ENCODE results near the gene ANKS4B.
"Not testable (repeated sequence)": the region's sequence is repeated elsewhere in the genome, so short reads cannot be mapped to it uniquely, and the experiment has no call there.

ANKS4B gene

GRCh38 chr16:21233521-21234150, at the start of gene ANKS4B:
Gene ANKS4B (plus strand): TSS chr16:21233699. CDS start chr16:21233738, 39 bp downstream.
- no peak for DNase-seq

DNA sequence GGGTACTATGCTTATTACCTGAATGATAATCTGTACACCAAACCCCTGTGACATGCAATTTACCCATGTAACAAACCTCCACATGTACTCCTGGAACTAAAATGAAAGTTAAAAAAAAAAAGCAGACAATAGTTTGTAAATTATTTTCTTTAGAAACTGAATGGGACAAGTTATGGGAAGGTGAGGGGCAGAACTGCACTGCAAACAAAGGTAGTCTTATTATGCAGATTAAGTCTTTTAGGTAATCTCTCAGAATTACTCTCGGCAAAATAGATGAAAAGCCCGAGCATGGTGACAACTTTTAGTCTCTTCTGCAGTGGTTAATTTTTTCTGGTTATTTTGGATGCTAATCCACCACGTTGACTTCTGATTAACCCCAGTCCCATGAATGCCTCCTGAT, 49.5 kb upstream of the ANKS4B start:
- no peak for DNase-seq

- DNase-seq: no peak
Observed at GRCh38 chr16:21184834-21185233, 48.7 kb upstream of the ANKS4B start.

DNA sequence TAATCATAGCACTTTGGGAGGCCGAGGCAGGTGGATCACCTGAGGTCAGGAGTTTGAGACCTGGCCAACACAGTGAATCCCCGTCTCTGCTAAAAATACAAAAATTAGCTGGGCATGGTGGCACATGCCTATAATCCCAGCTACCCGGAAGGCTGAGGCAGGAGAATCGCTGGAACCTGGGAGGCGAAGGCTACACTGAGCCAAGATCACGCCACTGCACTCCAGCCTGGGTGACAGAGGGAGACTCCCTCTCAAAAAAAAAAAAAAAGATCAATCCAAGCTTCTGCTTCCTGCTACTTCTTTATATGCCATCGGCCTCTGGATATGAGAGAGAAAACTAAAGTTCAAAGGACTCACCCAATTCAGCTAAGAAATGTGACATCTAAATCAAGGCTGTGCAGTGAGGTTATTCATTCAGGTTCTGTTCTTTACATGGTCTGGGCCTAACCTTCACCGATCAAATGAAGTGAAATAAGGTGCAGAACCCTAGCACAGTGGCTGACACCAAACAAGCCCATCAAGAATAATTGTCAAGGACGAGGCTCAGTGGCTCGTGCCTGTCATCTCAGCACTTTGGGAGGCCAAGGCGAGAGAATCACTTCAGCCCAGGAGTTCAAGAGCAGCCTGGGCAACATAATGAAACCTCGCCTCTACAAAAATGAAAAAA, 47.7 kb upstream of the ANKS4B start:
- no peak for DNase-seq

GRCh38 chr16:21186326-21186691, 47.2 kb upstream of the ANKS4B start:
- DNase-seq: no peak

- no peak for DNase-seq
Observed at GRCh38 chr16:21189311-21189710, 44.2 kb upstream of the ANKS4B start.

DNA sequence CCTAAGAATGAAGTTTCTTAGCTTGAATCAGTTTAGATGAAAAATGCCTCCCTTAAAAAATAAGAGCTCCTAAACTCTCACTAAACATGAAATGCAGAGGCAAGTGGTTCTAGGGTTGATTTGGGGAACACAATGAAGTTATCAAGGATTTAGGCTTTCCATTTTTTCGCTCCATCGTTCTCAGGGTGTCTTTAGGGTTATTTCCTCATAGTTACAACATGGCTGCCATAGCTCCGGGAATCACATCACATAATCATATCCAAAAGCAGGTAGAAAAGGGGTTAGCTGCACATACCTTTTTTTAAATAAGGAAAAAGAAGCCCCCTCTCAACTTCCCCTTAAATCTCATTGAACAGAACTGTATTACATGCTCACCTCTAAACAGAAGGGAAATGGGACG, 43.5 kb upstream of the ANKS4B start:
- DNase-seq: no peak

GRCh38 chr16:21190599-21190998, 42.9 kb upstream of the ANKS4B start:
- no peak for DNase-seq

DNA sequence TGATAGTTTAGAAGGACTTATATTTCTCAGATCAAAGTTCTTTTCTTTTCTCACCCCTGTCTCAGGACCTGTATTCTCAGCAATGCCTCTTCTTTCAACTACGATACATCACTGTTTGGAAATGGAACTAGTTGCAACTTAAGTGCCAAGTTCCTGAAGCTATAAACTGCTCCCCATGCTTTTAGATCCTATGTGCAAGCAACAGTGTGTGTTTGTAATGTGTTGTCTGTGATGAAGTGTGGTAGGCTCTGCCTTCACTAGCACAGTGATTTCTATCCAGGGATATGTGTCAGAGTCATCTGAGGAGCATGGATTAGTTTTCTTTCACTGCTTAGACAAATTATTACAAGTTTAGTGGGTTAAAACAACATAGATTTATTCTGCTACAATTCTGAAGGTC, 40.5 kb upstream of the ANKS4B start:
- DNase-seq: no peak

DNA sequence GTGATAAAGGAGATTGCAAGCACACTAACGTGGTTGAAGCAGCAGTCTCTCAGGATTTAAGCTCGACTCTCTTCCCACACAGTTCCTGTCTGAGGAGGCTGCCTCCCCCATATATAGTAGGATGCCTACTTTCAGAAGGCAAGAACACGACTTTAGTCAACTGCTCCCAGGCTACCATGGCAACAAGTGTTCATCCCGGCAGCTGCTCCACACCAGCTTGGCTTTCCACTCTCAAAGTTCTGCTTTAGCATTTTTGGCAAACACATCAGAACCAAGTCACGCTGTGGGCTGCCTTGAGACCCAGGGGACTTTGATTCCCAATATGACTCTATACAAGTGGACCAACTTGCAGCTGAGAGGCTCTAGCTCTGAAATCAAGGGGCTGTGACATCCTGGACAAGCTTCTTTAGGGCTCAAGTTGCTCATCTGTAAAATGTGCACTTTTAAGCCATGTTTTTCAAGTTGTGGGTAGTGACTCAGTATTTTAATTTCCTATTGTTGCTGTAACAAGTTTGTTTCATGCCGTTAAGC, 38.7 kb upstream of the ANKS4B start:
- no peak for DNase-seq

DNA sequence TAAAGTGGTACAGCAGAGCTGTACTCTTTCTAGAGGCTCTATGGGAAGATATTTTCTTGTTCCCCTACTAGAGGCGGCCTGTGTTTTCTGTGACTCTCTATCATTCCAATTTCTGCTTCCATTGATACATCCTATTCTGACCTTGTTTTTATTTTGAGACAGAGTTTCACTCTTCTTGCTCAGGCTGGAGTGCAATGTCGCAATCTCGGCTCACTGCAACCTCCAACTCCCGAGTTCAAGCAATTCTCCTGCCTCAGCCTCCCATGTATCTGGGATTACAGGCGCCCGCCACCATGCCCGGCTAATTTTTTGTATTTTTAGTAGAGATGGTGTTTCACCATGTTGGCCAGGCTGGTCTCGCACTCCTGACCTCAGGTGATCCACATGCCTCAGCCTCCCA, 38.2 kb upstream of the ANKS4B start:
- DNase-seq: not testable (repeated sequence)

- no peak for DNase-seq
Observed at GRCh38 chr16:21197112-21197511, 36.4 kb upstream of the ANKS4B start.

- no peak for DNase-seq
Observed at GRCh38 chr16:21197621-21198020, 35.9 kb upstream of the ANKS4B start.

DNA sequence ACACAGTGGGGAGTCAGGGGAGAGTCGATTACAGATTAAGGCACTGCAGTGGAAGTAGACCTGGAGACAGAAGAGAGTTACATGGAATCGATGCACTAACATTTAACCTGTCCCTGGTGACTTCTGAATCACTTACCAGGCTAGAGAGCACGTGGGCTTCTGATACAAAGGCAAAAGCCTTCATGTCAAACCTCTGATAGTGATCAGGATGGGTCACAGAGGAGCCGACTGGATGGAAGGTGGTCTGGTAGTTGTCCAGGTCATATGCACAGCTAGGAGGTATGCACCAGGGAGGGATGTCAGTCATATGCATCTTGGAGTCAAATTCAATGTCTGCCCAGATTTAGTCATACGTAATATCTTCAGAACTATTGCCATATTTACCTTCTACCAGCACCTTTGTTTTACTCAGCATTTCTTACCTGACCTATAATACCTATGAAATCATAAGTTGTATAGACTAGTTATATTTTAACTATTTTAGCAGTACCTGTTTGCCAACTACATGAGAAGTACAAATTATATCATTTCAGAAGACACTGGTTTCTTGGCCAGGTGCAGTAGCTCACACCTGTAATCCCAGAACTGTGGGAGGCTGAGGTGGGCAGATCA, 33.8 kb upstream of the ANKS4B start:
- no peak for DNase-seq

- no peak for DNase-seq
Observed at GRCh38 chr16:21203155-21203797, 30.2 kb upstream of the ANKS4B start.

DNA sequence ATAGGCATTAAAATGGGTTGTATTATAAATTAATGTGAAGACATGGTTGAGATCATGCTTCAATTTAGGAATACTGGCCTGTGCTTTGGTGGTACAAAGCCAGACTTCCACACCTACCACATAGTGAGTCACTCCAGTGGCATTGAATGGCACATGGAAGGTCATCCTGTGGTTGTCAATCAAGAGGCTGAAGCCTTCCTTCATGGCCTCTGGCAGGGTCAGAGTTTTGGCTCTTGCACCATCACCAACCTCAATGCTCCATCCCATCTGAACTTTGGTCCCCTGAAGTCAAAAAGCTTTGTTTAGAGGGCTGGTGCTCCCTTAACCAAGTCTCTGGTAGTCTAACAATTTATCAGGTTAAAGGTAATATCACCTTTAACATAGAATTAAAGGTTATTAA, 28.2 kb upstream of the ANKS4B start:
- no peak for DNase-seq

DNA sequence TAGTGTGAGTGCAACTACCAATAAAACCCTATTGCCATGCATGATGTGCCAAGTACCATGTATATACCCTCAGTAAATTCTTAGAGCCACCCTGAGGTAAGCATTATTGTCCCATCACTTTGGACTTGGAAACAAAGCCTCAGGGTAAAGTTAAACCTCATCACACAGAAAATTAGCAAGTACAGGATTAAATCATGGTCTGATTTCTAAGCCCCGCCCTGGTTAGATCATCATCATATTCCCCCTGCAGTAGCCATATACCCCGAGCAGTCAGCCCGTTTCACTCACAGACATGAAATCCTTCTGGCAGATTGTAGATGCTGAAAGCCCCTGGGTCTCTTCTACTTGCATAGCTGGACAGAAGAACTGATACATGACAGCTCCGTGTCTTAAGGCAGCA, 26.9 kb upstream of the ANKS4B start:
- no peak for DNase-seq

DNA sequence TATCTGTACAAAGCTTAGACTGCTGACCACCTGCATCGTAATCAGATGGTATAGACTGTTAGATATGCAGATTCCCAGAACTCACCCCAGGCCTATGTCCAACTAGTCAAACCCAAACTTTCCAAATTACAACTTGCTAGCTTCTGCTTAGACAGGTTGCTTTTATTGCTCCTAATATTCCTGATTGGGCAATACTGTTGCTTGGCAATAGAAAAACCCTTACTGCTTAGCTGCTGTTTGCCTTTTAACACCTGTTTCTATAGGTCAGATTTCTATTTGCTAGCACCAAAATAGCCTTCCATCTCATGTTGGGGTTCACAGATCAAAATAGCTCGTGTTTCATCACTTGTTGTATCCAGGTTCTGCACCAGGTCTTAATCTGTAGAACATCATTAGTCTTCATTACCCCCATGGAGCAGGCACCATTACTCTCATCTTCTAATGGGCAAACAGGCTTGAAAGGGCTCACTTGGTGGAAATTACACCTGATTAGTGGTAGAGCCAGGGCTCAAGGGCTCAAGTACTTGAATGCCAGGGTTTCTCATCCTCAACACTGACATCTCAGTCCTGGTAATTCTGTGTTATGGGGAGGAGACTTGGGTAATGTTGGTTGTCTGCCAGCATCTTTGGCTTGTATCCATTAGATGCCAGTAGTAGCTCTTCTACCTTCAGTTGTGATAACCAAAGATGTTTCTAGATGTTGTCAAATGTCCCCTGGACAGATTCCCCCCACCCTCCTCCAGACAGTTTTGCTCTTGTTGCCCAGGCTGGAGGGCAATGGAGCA, 24.9 kb upstream of the ANKS4B start:
- no peak for DNase-seq

DNA sequence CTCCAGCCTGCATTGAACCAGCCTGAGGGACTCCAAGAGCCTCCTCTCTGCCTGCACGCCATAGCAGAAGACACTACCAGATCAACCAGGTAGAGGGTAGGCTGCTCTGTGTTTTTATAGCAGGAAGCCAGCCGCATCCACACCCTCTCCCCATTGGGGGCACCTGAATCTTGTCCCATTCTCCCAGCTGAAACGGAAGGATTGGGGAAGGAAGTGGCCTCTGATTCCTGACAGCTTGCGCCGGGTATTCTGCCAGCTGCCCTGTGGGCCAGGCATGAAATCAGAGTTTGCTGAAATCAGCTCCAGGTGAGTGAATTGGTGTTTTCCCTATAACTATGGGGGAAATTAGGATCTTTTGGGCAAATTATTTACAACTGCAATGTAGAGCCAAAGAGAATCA, 22.0 kb upstream of the ANKS4B start, which contains the start of gene ZP2:
TSS of gene ZP2 (minus strand) at position 89 of the 400 bp plus-strand sequence. CDS start at position 62, 27 bp downstream.
- no peak for DNase-seq

DNA sequence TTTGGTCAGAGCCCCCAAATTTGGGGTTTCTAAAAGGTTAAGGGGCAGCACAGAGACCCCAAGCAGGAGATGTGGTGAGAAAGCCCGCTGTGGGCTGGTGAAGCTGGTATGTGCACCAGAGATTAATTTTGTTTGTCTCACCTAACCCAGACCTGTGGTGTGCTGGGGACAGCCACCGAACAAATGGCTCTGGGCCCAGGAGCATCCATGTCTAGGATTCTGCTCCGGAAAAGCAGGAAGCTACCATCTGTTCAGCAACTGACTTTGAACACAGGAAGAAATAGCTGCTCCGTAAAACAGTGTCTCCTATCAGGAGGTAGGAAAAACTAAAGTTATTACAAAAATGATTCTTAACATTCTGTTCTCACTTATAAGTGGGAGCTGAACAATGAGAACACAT, 19.4 kb upstream of the ANKS4B start:
- DNase-seq: no peak

DNA sequence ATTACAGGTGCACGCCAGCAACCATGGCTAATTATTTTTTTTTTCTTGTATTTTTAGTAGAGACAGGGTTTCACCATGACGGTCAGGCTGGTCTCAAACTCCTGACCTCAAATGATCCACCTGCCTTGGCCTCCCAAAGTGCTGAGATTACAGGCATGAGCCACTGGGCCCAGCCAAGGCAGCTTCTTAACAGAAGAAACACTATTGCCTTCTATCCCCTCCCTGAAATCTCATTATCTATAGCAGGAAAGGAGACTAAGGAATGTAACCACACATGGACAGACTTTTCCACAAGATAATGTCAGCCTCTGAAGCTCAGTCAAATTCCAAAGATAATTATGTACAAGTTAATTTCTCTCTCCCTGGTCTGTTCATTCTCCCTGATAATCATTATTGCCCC, 16.4 kb upstream of the ANKS4B start:
- no peak for DNase-seq

- DNase-seq: no peak
Observed at GRCh38 chr16:21218153-21218552, 15.3 kb upstream of the ANKS4B start.

- DNase-seq: no peak
Observed at GRCh38 chr16:21219551-21219950, 13.9 kb upstream of the ANKS4B start.

Data from NCI-H1105 treated with DMSO at 0.1 percent for 48 hours (cell line).